ENCODE data around the gene BLTP3A.

BLTP3A gene

GRCh38 chr6:34792605-34793500 is 970 bp downstream of the BLTP3A start:
- TF ChIP-seq POLR2AphosphoS5 (IDR thresholded peaks at IDR 0.05; ENCODE audit: low read depth) (no peak), GABPA (IDR thresholded peaks at IDR 0.05; ENCODE audit: low read depth) (no peak), SPI1 (IDR thresholded peaks at IDR 0.05; ENCODE audit: borderline replicate concordance, low read depth) (peak; percentile 40; the same call in 1 of the 2 replicates), CTCF (IDR thresholded peaks at IDR 0.05; ENCODE audit: insufficient read depth, low read length) (no peak), REST (IDR thresholded peaks at IDR 0.05; ENCODE audit: insufficient replicate concordance, low read depth) (no peak)
- Histone ChIP-seq H3K27me3 (ENCODE audit: insufficient read depth, poor library complexity, severe bottlenecking) (no peaks in the 10 kb centered on the region), H3K27ac (replicated peaks) (peak overlapping the region; percentile 97), H3K4me3 (replicated peaks; ENCODE audit: insufficient read depth, low read length) (peak overlapping the region; percentile 63)
- DNase-seq (ENCODE audit: low read depth in 1 of 2, low spot score in 1 of 2): peak; percentile 55 to 82

- no peak overlapping the region for H3K4me3 ChIP-seq (replicated peaks; ENCODE audit: insufficient read depth, low read length)
Measured at GRCh38 chr6:34793877-34794276, 2.0 kb downstream of the BLTP3A start.

More at GRCh38 chr6:34793877-34794276, 2.0 kb downstream of the BLTP3A start:
- H3K27me3 ChIP-seq (ENCODE audit: insufficient read depth, poor library complexity, severe bottlenecking): no peaks in the 10 kb centered on the region
- DNase-seq (ENCODE audit: low read depth in 1 of 2, low spot score in 1 of 2): no peak
- TF ChIP-seq CTCF (IDR thresholded peaks at IDR 0.05; ENCODE audit: insufficient read depth, low read length) (no peak), GABPA (IDR thresholded peaks at IDR 0.05; ENCODE audit: low read depth) (no peak), REST (IDR thresholded peaks at IDR 0.05; ENCODE audit: insufficient replicate concordance, low read depth) (no peak), POLR2AphosphoS5 (IDR thresholded peaks at IDR 0.05; ENCODE audit: low read depth) (no peak), SPI1 (IDR thresholded peaks at IDR 0.05; ENCODE audit: borderline replicate concordance, low read depth) (no peak)
- no peak overlapping the region for H3K27ac ChIP-seq (replicated peaks)

Data from HL-60 (cell line).